Adrenal gland (tissue), 12 donors: ENCODE results near the gene ETV6. TPM values are rescaled to one million over a fixed set of nuclear protein-coding genes. Genes with fewer than 3 reads are reported as not detected.

Experiments used
- DNase-seq, 7 donors: peaks; one replicate each; pipeline ENCODE4 v3.0.0-alpha.2; 2019 to 2020
- H3K27ac ChIP-seq, 5 donors: fragments of 200-600 bp; sonication (generic) in 4 of 5; 1 replicate in 3 of 5; 2 replicates in 2 of 5; pipeline versions ENCODE4 v1.5.1 to v1.8.0; 2016 to 2020; ENCODE audit warnings: mild to moderate bottlenecking in 1 of 5
- H3K27me3 ChIP-seq: fragments of 200-600 bp; 2 replicates; pipeline ENCODE4 v1.8.0; 2021
- H3K36me3 ChIP-seq, 2 donors: fragments of 200-600 bp; replicated peaks in 1 of 2; 1 replicate in 1 of 2; 2 replicates in 1 of 2; pipeline versions ENCODE4 v1.5.1 to v1.8.0; 2018 to 2022
- H3K4me1 ChIP-seq, 2 donors: fragments of 200-600 bp; replicated peaks in 1 of 2; 1 replicate in 1 of 2; 2 replicates in 1 of 2; pipeline versions ENCODE4 v1.5.1 to v1.8.0; 2018 to 2021
- H3K4me3 ChIP-seq, 4 donors: fragments of 200-600 bp; sonication (generic) in 3 of 4; one replicate each; pipeline ENCODE4 v1.5.1; 2016 to 2018
- H3K9me3 ChIP-seq, 3 donors: fragments of 200-600 bp; sonication (generic) in 1 of 3; replicated peaks in 1 of 3; 1 replicate in 2 of 3; 2 replicates in 1 of 3; pipeline versions ENCODE4 v1.5.1 to v1.8.0; 2016 to 2021
- CTCF ChIP-seq, 6 experiments: fragments of 450-650 bp in 4 of 6; fragments of 200-600 bp in 2 of 6; sonication (generic) in 1 of 6; IDR thresholded peaks; 1 replicate in 5 of 6; 2 replicates in 1 of 6; pipeline versions ENCODE4 v1.5.1 to v1.8.0; 2016 to 2021; ENCODE audit warnings: antibody characterized with exemption in 6 of 6, mild to moderate bottlenecking in 2 of 6, moderate library complexity in 1 of 6
- POLR2A ChIP-seq, 2 donors: fragments of 450-650 bp; IDR thresholded peaks; one replicate each; pipeline ENCODE4 v1.6.1; 2017; ENCODE audit warnings: antibody characterized with exemption in 2 of 2, mild to moderate bottlenecking in 2 of 2, moderate library complexity in 1 of 2
- WGBS, 4 donors: extraction: QIAGEN DNeasy Blood & Tissue Kit in 2 of 4; methylation state at CpG; one replicate each; pipeline versions ENCODE4 v1.1.5 to v1.1.7; 2013 to 2017; 5-methylcytosine and 5-hydroxymethylcytosine counted together
- intact Hi-C, 2 donors: fragments of 100-400 bp; cut with DNase I; formaldehyde crosslinking; loops; one replicate each; pipeline versions ENCODE4 v1.14.1 to v1.15.0; 2022 to 2023
- polyA plus RNA-seq, 3 donors: library from polyadenylated mRNA; stranded (reverse); fragments of 200-250 nt in 2 of 3; fragments of 350-450 nt in 1 of 3; fragmentation: Illumina TruSeq in 1 of 3; extraction: RNeasy Lipid Tissue Mini Kit (QIAGEN cat#74804) in 1 of 3; gene quantifications; one replicate each; pipeline ENCODE4 v1.2.3, GENCODE V29; 2013 to 2014
- total RNA-seq, 9 donors: library from RNA; depleted of rRNA in 4 of 9; stranded (reverse); fragments of >200 nt in 4 of 9; fragments of 120-200 nt in 1 of 9; fragmentation: NEBNext Ultra II Directional in 1 of 9; extraction: Animal tissue kit (Norgen Biotek cat#: 25700) in 1 of 9; gene quantifications; one replicate each; pipeline versions ENCODE4 v1.1.0 to v1.2.4, GENCODE V29; 2013 to 2023
- donor health status: healthy with polysubstance abuse.
- donor health status: Bipolar disorder and iron deficiency.
- donor health status: DM: yes; HTN: yes; CAD: no.
- donor health status: DM: no; HTN: no; CAD: no.
- donor health status: DM: no; HTN: no; CAD: no.
- donor health status: DM: yes; HTN: yes; CAD: no.

Gene ETV6
- total and polyA plus RNA-seq, 12 donors = 9.6 to 46.6 (median 19.5) TPM

DNA sequence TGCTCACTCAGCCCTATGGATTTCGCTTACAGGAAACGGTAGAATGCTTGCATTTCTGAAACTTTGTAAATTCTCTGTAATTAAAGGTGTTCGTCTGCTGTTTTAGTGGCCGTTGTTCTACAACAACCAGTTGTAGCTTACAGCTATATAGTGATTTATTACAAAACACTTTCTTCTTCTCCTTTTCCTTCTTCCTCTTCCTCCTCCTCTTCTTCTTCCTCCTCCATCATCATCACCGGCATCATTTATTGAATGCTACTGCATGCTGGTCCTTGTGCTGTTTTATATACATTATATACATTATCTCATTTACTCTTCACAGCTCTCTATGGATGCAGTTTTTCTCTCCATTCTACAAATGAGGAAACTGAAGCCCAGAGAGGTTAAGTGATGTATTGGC lies 6.4 kb downstream of the ETV6 start:
- Histone ChIP-seq H3K27me3 (no peaks in the 10 kb centered on the region), H3K9me3 (no peaks in the 10 kb centered on the region), H3K4me3 (no peak overlapping the region), H3K36me3 (no peaks in the 10 kb centered on the region), H3K4me1 (peaks cover 20 to 50% of the 10 kb centered on the region in 2 donors), H3K27ac (no peak overlapping the region)
- TF ChIP-seq POLR2A (IDR thresholded peaks at IDR 0.05) = no peak
- TF ChIP-seq CTCF (IDR thresholded peaks at IDR 0.05) = no peak
- WGBS, 4 donors = 78 to 89% (median 79%) methylated on average over 5 of the region's 5 CpGs
- intact Hi-C loops = no loop called here
- no peak for DNase-seq

DNA sequence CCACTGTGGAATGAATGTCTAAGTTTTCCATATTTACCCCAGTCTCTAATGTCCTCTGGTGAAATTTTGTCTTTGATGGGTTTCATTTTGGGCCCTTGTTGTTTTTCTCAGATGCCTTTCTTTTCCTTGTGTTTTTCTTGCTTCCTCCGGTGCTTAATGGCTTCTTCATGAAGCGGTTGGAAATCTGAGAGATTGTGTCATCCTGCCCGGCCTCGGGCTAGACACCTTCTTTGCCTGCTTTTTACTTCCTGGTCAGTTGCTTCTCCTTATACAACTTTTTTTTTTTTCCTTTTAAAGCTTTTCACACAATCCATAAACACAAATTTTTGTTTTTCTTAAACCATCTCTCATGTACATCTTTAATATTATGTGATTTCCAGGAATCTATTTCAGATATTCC lies 7.1 kb downstream of the ETV6 start:
- TF ChIP-seq CTCF (IDR thresholded peaks at IDR 0.05) (no peak), POLR2A (IDR thresholded peaks at IDR 0.05) (no peak)
- Histone ChIP-seq H3K4me1 (peaks cover 16 to 56% of the 10 kb centered on the region in 2 donors), H3K36me3 (peaks cover 0 to 5% of the 10 kb centered on the region in 2 donors)

DNA sequence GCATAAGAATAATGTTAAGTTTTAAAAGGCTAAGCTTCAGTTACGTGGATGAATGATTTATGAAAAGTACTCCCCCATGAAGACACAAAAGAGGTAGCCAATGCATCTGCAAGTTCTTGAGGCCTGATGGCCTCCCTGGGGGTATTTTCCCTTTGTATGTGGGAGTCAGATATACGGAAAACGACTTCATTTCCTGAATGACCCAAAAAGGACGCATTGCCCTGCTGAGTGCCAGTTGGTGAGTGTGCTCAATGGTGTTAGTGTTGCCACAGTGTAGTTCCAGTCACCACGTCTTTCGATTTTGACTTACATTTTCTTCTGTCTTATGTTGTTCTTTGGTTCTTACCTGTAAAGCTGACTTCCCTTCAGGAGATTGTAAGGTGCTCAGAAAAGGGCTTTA lies 8.0 kb downstream of the ETV6 start:
- H3K9me3 ChIP-seq = no peaks in the 10 kb centered on the region
- H3K4me3 ChIP-seq = no peak overlapping the region
- H3K36me3 ChIP-seq = peaks cover 0 to 7% of the 10 kb centered on the region in 2 donors
- intact Hi-C loops = no loop called here
- no peak for DNase-seq
- TF ChIP-seq POLR2A (IDR thresholded peaks at IDR 0.05) (no peak), CTCF (IDR thresholded peaks at IDR 0.05) (no peak)
- H3K27ac ChIP-seq = no peak overlapping the region
- peaks cover 16 to 66% of the 10 kb centered on the region in 2 donors for H3K4me1 ChIP-seq
- H3K27me3 ChIP-seq = no peaks in the 10 kb centered on the region
- WGBS, 4 donors = 72 to 86% (median 77%) methylated on average over 6 of the region's 6 CpGs

More for the DNA sequence above, 7.1 kb downstream of the ETV6 start:
- 63 to 85% (median 76%) methylated on average over 4 of the region's 4 CpGs for WGBS, 4 donors
- intact Hi-C loops = no loop called here
- no peak for DNase-seq
- Histone ChIP-seq H3K4me3 (no peak overlapping the region), H3K27me3 (no peaks in the 10 kb centered on the region), H3K27ac (no peak overlapping the region), H3K9me3 (no peaks in the 10 kb centered on the region)

DNA sequence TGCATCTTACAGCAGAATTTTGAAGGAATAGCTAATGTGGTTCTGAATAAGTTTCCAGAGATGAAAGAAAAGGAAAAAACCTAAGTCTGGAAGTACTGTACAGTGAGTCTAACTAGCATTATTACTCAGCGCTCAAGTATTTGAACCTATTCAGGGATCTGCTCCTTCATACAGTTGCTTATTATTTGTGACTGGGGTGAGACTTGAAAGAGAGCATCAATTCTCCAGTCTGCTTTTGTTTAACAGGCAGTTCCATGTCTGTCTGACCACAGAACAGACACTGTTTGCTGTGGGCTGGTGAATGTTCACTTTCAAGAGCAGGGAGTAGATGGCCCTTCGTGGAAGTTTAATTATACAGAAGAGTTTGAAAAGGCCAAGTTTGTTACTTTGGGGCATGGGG lies 9.3 kb downstream of the ETV6 start:
- WGBS, 4 donors = 67 to 86% (median 81%) methylated on average over 2 of the region's 2 CpGs
- intact Hi-C loops = no loop called here
- TF ChIP-seq CTCF (IDR thresholded peaks at IDR 0.05) (no peak), POLR2A (IDR thresholded peaks at IDR 0.05) (no peak)
- no peak overlapping the region for H3K27ac ChIP-seq
- no peak for DNase-seq
- H3K4me3 ChIP-seq = no peak overlapping the region
- no peaks in the 10 kb centered on the region for H3K9me3 ChIP-seq
- no peaks in the 10 kb centered on the region for H3K27me3 ChIP-seq
- peaks cover 8 to 66% of the 10 kb centered on the region in 2 donors for H3K4me1 ChIP-seq
- peaks cover 0 to 7% of the 10 kb centered on the region in 2 donors for H3K36me3 ChIP-seq
